ENCODE results near the gene GHRHR. TPM values are rescaled to one million over a fixed set of nuclear protein-coding genes. Genes with fewer than 3 reads are reported as not detected.

Gene GHRHR
- polyA plus RNA-seq, 1 experiment, result not detected

DNA sequence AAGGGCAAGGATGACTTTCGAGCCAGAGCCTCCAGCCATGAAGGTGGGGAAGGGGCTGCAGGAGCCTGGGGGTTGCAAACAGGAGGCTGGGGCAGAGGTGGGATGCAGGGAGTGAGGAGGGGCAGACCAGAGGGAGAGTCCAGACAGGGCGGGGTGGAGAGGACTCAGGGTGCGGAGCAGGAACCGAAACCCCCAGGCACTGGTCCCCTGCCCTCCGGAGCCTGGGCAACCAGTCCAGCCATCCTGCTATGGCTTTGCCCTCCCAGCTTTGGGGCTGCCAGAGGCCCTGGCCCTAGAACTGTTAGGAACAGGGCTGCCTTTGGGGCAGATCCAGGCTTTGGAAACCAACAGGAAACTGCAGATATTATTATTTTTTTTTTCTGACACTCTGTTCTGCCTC is 24.2 kb downstream of the GHRHR start:
- Histone ChIP-seq H3K27me3 (ENCODE audit: control insufficient read depth, insufficient read depth, low read length) (peaks cover 6% of the 10 kb centered on the region), H3K27ac (ENCODE audit: low read depth, low read length) (no peak overlapping the region), H3K4me3 (ENCODE audit: low read depth, low read length) (no peak overlapping the region), H3K9me3 (ENCODE audit: control insufficient read depth, insufficient read depth, low read length) (no peaks in the 10 kb centered on the region; the same call in 1 of the 2 replicates)
- DNase-seq (ENCODE audit: low read depth, low spot score), result no peak
- POLR2A ChIA-PET, result no interaction called here
- CTCF ChIA-PET, result interaction anchor here (9.1 kb wide), 1 partner anchor 133 kb away, joined by 338 read pairs; no protein-coding TSS in a partner anchor
- TF ChIP-seq, protein P1, sequence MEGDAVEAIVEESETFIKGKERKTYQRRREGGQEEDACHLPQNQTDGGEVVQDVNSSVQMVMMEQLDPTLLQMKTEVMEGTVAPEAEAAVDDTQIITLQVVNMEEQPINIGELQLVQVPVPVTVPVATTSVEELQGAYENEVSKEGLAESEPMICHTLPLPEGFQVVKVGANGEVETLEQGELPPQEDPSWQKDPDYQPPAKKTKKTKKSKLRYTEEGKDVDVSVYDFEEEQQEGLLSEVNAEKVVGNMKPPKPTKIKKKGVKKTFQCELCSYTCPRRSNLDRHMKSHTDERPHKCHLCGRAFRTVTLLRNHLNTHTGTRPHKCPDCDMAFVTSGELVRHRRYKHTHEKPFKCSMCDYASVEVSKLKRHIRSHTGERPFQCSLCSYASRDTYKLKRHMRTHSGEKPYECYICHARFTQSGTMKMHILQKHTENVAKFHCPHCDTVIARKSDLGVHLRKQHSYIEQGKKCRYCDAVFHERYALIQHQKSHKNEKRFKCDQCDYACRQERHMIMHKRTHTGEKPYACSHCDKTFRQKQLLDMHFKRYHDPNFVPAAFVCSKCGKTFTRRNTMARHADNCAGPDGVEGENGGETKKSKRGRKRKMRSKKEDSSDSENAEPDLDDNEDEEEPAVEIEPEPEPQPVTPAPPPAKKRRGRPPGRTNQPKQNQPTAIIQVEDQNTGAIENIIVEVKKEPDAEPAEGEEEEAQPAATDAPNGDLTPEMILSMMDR (IDR thresholded peaks at IDR 0.05; ENCODE audit: low read depth, low read length), result no peak

DNA sequence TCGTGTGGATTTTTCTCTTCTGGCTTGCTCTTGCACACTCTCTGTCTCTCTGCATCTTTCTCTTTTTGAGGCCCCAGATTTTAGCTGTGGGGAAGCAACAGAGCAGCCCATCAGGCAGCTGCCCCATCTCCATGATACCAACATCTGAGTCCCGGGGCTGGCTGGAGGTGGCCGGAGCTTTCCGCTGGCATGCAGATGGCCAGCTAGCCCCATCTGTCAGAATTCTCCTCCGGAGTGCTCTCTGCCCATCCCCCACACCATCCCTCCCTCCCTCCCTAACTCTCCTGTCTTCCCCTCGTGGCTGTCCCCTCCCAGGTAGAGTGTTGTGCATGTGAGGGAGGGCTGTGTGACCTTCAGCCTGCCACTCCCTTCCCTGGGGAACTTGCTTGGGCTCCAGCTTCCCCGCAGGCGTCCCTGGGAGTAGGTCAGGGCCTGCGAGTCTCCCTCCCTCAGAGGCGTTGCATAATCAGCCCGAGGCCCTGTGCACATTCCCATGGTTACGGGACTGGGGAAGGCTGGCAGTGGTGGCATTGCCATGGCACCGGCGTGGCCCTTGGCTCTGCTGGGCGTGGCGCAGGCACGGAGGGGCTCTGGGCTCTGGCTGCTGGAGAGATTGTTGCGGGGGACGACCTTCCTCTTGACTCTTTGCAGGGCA is 24.7 kb downstream of the GHRHR start:
- ChIA-PET CTCF (interaction anchor here (9.1 kb wide), 1 partner anchor 133 kb away, joined by 338 read pairs; no protein-coding TSS in a partner anchor), POLR2A (no interaction called here)
- no peak overlapping the region for H3K27ac ChIP-seq (ENCODE audit: low read depth, low read length)
- TF ChIP-seq, protein P1 (IDR thresholded peaks at IDR 0.05; ENCODE audit: low read depth, low read length), result no peak
- no peaks in the 10 kb centered on the region; the same call in 1 of the 2 replicates for H3K9me3 ChIP-seq (ENCODE audit: control insufficient read depth, insufficient read depth, low read length)
- DNase-seq (ENCODE audit: low read depth, low spot score), result no peak
- H3K4me3 ChIP-seq (ENCODE audit: low read depth, low read length), result no peak overlapping the region
- peaks cover 6% of the 10 kb centered on the region for H3K27me3 ChIP-seq (ENCODE audit: control insufficient read depth, insufficient read depth, low read length)

- ChIA-PET POLR2A (no interaction called here), CTCF (interaction anchor here (1.8 to 9.1 kb wide), 3 partner anchors 132 to 145 kb away, joined by 7 to 338 read pairs (median 12); no protein-coding TSS in a partner anchor)
- no peak for DNase-seq (ENCODE audit: low read depth, low spot score)
- H3K27ac ChIP-seq (ENCODE audit: low read depth, low read length), result no peak overlapping the region
- H3K27me3 ChIP-seq (ENCODE audit: control insufficient read depth, insufficient read depth, low read length), result peaks cover 6% of the 10 kb centered on the region
- no peak overlapping the region for H3K4me3 ChIP-seq (ENCODE audit: low read depth, low read length)
- TF ChIP-seq, protein P1 (IDR thresholded peaks at IDR 0.05; ENCODE audit: low read depth, low read length), result no peak
- peaks cover 4% of the 10 kb centered on the region for H3K9me3 ChIP-seq (ENCODE audit: control insufficient read depth, insufficient read depth, low read length)
Measured at GRCh38 chr7:30989008-30989823, 25.5 kb downstream of the GHRHR start.

- TF ChIP-seq, protein P1 (IDR thresholded peaks at IDR 0.05; ENCODE audit: low read depth, low read length), result no peak
- no peak overlapping the region for H3K4me3 ChIP-seq (ENCODE audit: low read depth, low read length)
- peaks cover 3% of the 10 kb centered on the region for H3K27me3 ChIP-seq (ENCODE audit: control insufficient read depth, insufficient read depth, low read length)
- CTCF ChIA-PET, result interaction anchor here (1.2 to 2.1 kb wide), 3 partner anchors 8 to 144 kb away, joined by 4 to 12 read pairs (median 7); no protein-coding TSS in a partner anchor
- POLR2A ChIA-PET, result no interaction called here
- H3K27ac ChIP-seq (ENCODE audit: low read depth, low read length), result no peak overlapping the region
- H3K9me3 ChIP-seq (ENCODE audit: control insufficient read depth, insufficient read depth, low read length), result peaks cover 10% of the 10 kb centered on the region
- DNase-seq (ENCODE audit: low read depth, low spot score), result no peak
Measured at GRCh38 chr7:30989824-30990672, 26.3 kb downstream of the GHRHR start.

All from AG04450 (cell line).